ENCODE measurements around the gene ZFAND2A. TPM values are rescaled to one million over a fixed set of nuclear protein-coding genes. Genes with fewer than 3 reads are reported as not detected.

Gene ZFAND2A
- total RNA-seq, 2 experiments from 2014 or later: 92.3 to 92.5 TPM

- Histone ChIP-seq H3K4me1 (ENCODE audit: insufficient read depth, low read length) (peaks cover 9% of the 10 kb centered on the region), H3K27ac (ENCODE audit: low read depth in 1 of 2, low read length in 2 of 2) (no peak overlapping the region), H3K27me3 (ENCODE audit: control insufficient read depth in 1 of 2, insufficient read depth in 2 of 2, low read length in 2 of 2) (no peaks in the 10 kb centered on the region), H3K36me3 (ENCODE audit: insufficient read depth, low read length) (no peaks in the 10 kb centered on the region), H3K4me3 (ENCODE audit: low read length) (no peak overlapping the region), H3K9me3 (ENCODE audit: control insufficient read depth in 1 of 2, insufficient read depth in 1 of 2, low read length in 2 of 2) (peaks cover 0 to 3% of the 10 kb centered on the region in 2 experiments)
- intact Hi-C loops (cut with DNase I, micrococcal nuclease): loop anchor here in 1 of 2 experiments (5.0 kb wide), 1 partner anchor 238 kb away; no protein-coding TSS in a partner anchor
- H3K4me1 Mint-ChIP-seq (ENCODE audit: low read depth): peaks cover 10% of the 10 kb centered on the region
- DNase-seq: peak in 11 of 14 experiments; percentile 11 to 56 (median 37)
- H3K4me3 Mint-ChIP-seq: no peak overlapping the region
- H3K27ac Mint-ChIP-seq: no peak overlapping the region
- no peak for TF ChIP-seq CTCF (IDR thresholded peaks at IDR 0.05)
- ATAC-seq (ENCODE audit: poor library complexity): peak; percentile 68
- H3K9me3 Mint-ChIP-seq: no peaks in the 10 kb centered on the region
- no peaks in the 10 kb centered on the region for H3K36me3 Mint-ChIP-seq (ENCODE audit: low read depth)
- peaks cover 17% of the 10 kb centered on the region for H3K27me3 Mint-ChIP-seq
- ChIA-PET CTCF (no interaction called here), POLR2A (interaction anchor here (0.9 kb wide), 1 partner anchor 223 kb away, joined by 3 read pairs; no protein-coding TSS in a partner anchor)
Measured at GRCh38 chr7:1193593-1194424, 33.8 kb upstream of the ZFAND2A start.

- Histone ChIP-seq H3K4me1 (ENCODE audit: insufficient read depth, low read length) (peaks cover 9% of the 10 kb centered on the region), H3K9me3 (ENCODE audit: control insufficient read depth in 1 of 2, insufficient read depth in 1 of 2, low read length in 2 of 2) (peaks cover 0 to 3% of the 10 kb centered on the region in 2 experiments), H3K36me3 (ENCODE audit: insufficient read depth, low read length) (no peaks in the 10 kb centered on the region), H3K27me3 (ENCODE audit: control insufficient read depth in 1 of 2, insufficient read depth in 2 of 2, low read length in 2 of 2) (no peaks in the 10 kb centered on the region), H3K4me3 (ENCODE audit: low read length) (no peak overlapping the region), H3K27ac (ENCODE audit: low read depth in 1 of 2, low read length in 2 of 2) (no peak overlapping the region)
- DNase-seq: peak in 3 of 14 experiments; percentile 25 to 48 (median 40)
- Mint-ChIP-seq H3K4me1 (ENCODE audit: low read depth) (peaks cover 10% of the 10 kb centered on the region), H3K27me3 (peaks cover 23% of the 10 kb centered on the region), H3K36me3 (ENCODE audit: low read depth) (no peaks in the 10 kb centered on the region), H3K9me3 (no peaks in the 10 kb centered on the region), H3K27ac (no peak overlapping the region), H3K4me3 (no peak overlapping the region)
- peak; percentile 29 for ATAC-seq (ENCODE audit: poor library complexity)
- POLR2A ChIA-PET: no interaction called here
- intact Hi-C loops (cut with DNase I, micrococcal nuclease): loop anchor here in 1 of 2 experiments (5.0 kb wide), 1 partner anchor 240 kb away; no protein-coding TSS in a partner anchor
- CTCF ChIA-PET: no interaction called here
- no peak for TF ChIP-seq CTCF (IDR thresholded peaks at IDR 0.05)
Measured at GRCh38 chr7:1192171-1192676, 32.2 kb upstream of the ZFAND2A start.

GRCh38 chr7:1189986-1190772 is 30.2 kb upstream of the ZFAND2A start:
- Histone ChIP-seq H3K4me1 (ENCODE audit: insufficient read depth, low read length) (peaks cover 9% of the 10 kb centered on the region), H3K27me3 (ENCODE audit: control insufficient read depth in 1 of 2, insufficient read depth in 2 of 2, low read length in 2 of 2) (no peaks in the 10 kb centered on the region), H3K4me3 (ENCODE audit: low read length) (no peak overlapping the region), H3K27ac (ENCODE audit: low read depth in 1 of 2, low read length in 2 of 2) (no peak overlapping the region), H3K9me3 (ENCODE audit: control insufficient read depth in 1 of 2, insufficient read depth in 1 of 2, low read length in 2 of 2) (peaks cover 0 to 3% of the 10 kb centered on the region in 2 experiments), H3K36me3 (ENCODE audit: insufficient read depth, low read length) (no peaks in the 10 kb centered on the region)
- Mint-ChIP-seq H3K27ac (no peak overlapping the region), H3K9me3 (no peaks in the 10 kb centered on the region), H3K27me3 (peaks cover 31% of the 10 kb centered on the region), H3K4me1 (ENCODE audit: low read depth) (peaks cover 10% of the 10 kb centered on the region), H3K36me3 (ENCODE audit: low read depth) (no peaks in the 10 kb centered on the region), H3K4me3 (no peak overlapping the region)
- DNase-seq (no peak), ATAC-seq (ENCODE audit: poor library complexity) (no peak)
- POLR2A ChIA-PET: no interaction called here
- no peak for TF ChIP-seq CTCF (IDR thresholded peaks at IDR 0.05)
- intact Hi-C loops (cut with DNase I, micrococcal nuclease): loop anchor here in 1 of 2 experiments (5.0 kb wide), 1 partner anchor 242 kb away; no protein-coding TSS in a partner anchor
- CTCF ChIA-PET: no interaction called here

Data from CD4-positive, alpha-beta T cell (primary cell).